SK-N-SH treated with all-trans-retinoic acid at 6 μM for 48 hours (cell line): ENCODE measurements around the gene MICALL2.

Source experiments
- ATAC-seq: fragments of 200-7000 bp; cut with Tn5 transposase; 3 replicates; pipeline ENCODE4 v1.9.1; 2020; ENCODE audit warnings: mild to moderate bottlenecking, moderate library complexity
- ARNTL ChIP-seq: fragments of 450-650 bp; formaldehyde crosslinking; IDR thresholded peaks from 2 replicates; pipeline ENCODE4 v1.5.0; 2020; ENCODE audit warnings: low read depth, mild to moderate bottlenecking, moderate library complexity, borderline replicate concordance
- BACH2 ChIP-seq: fragments of 250-450 bp; sonication (Bioruptor Pico); IDR thresholded peaks from 2 replicates; pipeline ENCODE4 v1.9.0; 2021; ENCODE audit warnings: mild to moderate bottlenecking, borderline replicate concordance
- CREB5 ChIP-seq: fragments of 250-450 bp; sonication (Bioruptor Pico); IDR thresholded peaks from 2 replicates; pipeline ENCODE4 v1.5.1; 2020; ENCODE audit warnings: low read depth, mild to moderate bottlenecking, moderate library complexity
- CSDC2 ChIP-seq: fragments of 250-450 bp; sonication (Bioruptor Pico); IDR thresholded peaks from 2 replicates; pipeline ENCODE4 v1.5.0; 2020; ENCODE audit warnings: mild to moderate bottlenecking, moderate library complexity
- CSRNP3 ChIP-seq: fragments of 250-450 bp; sonication (Bioruptor Pico); IDR thresholded peaks from 2 replicates; pipeline ENCODE4 v1.5.1; 2021; ENCODE audit warnings: mild to moderate bottlenecking, moderate library complexity
- GLIS3 ChIP-seq: fragments of 250-450 bp; sonication (Bioruptor Pico); IDR thresholded peaks from 2 replicates; pipeline ENCODE4 v1.5.0; 2020; ENCODE audit warnings: mild to moderate bottlenecking, moderate library complexity
- ISL1 ChIP-seq: fragments of 250-450 bp; sonication (Bioruptor Pico); IDR thresholded peaks from 2 replicates; pipeline ENCODE4 v2.1.2; 2022; ENCODE audit warnings: mild to moderate bottlenecking, moderate library complexity
- OSR1 ChIP-seq: fragments of 250-450 bp; sonication (Bioruptor Pico); IDR thresholded peaks from 2 replicates; pipeline ENCODE4 v1.8.0; 2022; ENCODE audit warnings: moderate library complexity, mild to moderate bottlenecking, inconsistent platforms
- PATZ1 ChIP-seq: fragments of 250-450 bp; sonication (Bioruptor Pico); IDR thresholded peaks from 2 replicates; pipeline ENCODE4 v1.8.0; 2020; ENCODE audit warnings: mild to moderate bottlenecking, moderate library complexity, borderline replicate concordance
- POU6F1 ChIP-seq: fragments of 250-450 bp; sonication (Bioruptor Pico); IDR thresholded peaks from 2 replicates; pipeline ENCODE4 v1.8.0; 2021; ENCODE audit warnings: low read depth, mild to moderate bottlenecking, moderate library complexity, borderline replicate concordance
- RARB ChIP-seq: fragments of 250-450 bp; sonication (Bioruptor Pico); IDR thresholded peaks from 2 replicates; pipeline ENCODE4 v1.8.0; 2021; ENCODE audit warnings: mild to moderate bottlenecking, moderate library complexity
- SNAI2 ChIP-seq: fragments of 250-450 bp; sonication (Bioruptor Pico); IDR thresholded peaks from 2 replicates; pipeline ENCODE4 v1.5.0; 2020; ENCODE audit warnings: mild to moderate bottlenecking, moderate library complexity
- TCF4 ChIP-seq: fragments of 250-450 bp; sonication (Bioruptor Pico); IDR thresholded peaks from 2 replicates; pipeline ENCODE4 v1.8.0; 2021; ENCODE audit warnings: mild to moderate bottlenecking, moderate library complexity, borderline replicate concordance
- TOX ChIP-seq: fragments of 250-450 bp; sonication (Bioruptor Pico); IDR thresholded peaks from 2 replicates; pipeline ENCODE4 v1.8.0; 2021; ENCODE audit warnings: mild to moderate bottlenecking, moderate library complexity, borderline replicate concordance
- TSHZ2 ChIP-seq: fragments of 250-450 bp; sonication (Bioruptor Pico); IDR thresholded peaks from 2 replicates; pipeline ENCODE4 v1.5.0; 2020; ENCODE audit warnings: mild to moderate bottlenecking, moderate library complexity
- ZC3H10 ChIP-seq: fragments of 250-450 bp; sonication (Bioruptor Pico); IDR thresholded peaks from 2 replicates; pipeline ENCODE4 v1.5.1; 2021; ENCODE audit warnings: mild to moderate bottlenecking, moderate library complexity
- ZFP3 ChIP-seq: fragments of 250-450 bp; sonication (Bioruptor Pico); IDR thresholded peaks from 2 replicates; pipeline ENCODE4 v1.5.0; 2020; ENCODE audit warnings: mild to moderate bottlenecking, moderate library complexity
- ZFP30 ChIP-seq: fragments of 450-650 bp; formaldehyde crosslinking; IDR thresholded peaks from 2 replicates; pipeline ENCODE4 v1.5.0; 2022; ENCODE audit warnings: mild to moderate bottlenecking, moderate library complexity
- ZNF70 ChIP-seq: fragments of 450-650 bp; formaldehyde crosslinking; IDR thresholded peaks from 2 replicates; pipeline ENCODE4 v1.5.0; 2020; ENCODE audit warnings: mild to moderate bottlenecking, moderate library complexity

Gene MICALL2

GRCh38 chr7:1423264-1423811 lies 35.9 kb downstream of the MICALL2 start:
- TF ChIP-seq CREB5: no peak
- TF ChIP-seq TCF4 (CRISPR knock-in tag): no peak
- no peak for TF ChIP-seq CSDC2 (CRISPR knock-in tag)
- no peak for TF ChIP-seq SNAI2 (CRISPR knock-in tag)
- no peak for TF ChIP-seq TSHZ2 (CRISPR knock-in tag)
- no peak for TF ChIP-seq GLIS3 (CRISPR knock-in tag)
- no peak for TF ChIP-seq CSRNP3 (CRISPR knock-in tag)
- TF ChIP-seq POU6F1: no peak
- TF ChIP-seq BACH2 (CRISPR knock-in tag): no peak
- TF ChIP-seq PATZ1 (CRISPR knock-in tag): no peak
- TF ChIP-seq ZFP3 (CRISPR knock-in tag): no peak
- TF ChIP-seq ISL1 (CRISPR knock-in tag): no peak
- TF ChIP-seq ZNF70 (CRISPR knock-in tag): no peak
- TF ChIP-seq ZC3H10 (CRISPR knock-in tag): no peak
- no peak for TF ChIP-seq ZFP30 (CRISPR knock-in tag)
- no peak for TF ChIP-seq RARB (CRISPR knock-in tag)
- no peak for TF ChIP-seq ARNTL (CRISPR knock-in tag)
- no peak for TF ChIP-seq TOX (CRISPR knock-in tag)
- no peak for TF ChIP-seq OSR1
- no peak for ATAC-seq

GRCh38 chr7:1422512-1423263 lies 36.6 kb downstream of the MICALL2 start:
- no peak for TF ChIP-seq OSR1
- no peak for ATAC-seq

GRCh38 chr7:1421946-1422345 lies 37.3 kb downstream of the MICALL2 start:
- no peak for ATAC-seq
- TF ChIP-seq ARNTL (CRISPR knock-in tag) (no peak), SNAI2 (CRISPR knock-in tag) (no peak)
